ENCODE results near the gene TRAF2.

TRAF2 gene

GRCh38 chr9:136930014-136930413 lies 43.7 kb downstream of the TRAF2 start:
- no peak overlapping the region for H3K4me3 Mint-ChIP-seq
- no peaks in the 10 kb centered on the region for H3K4me1 Mint-ChIP-seq
- peak overlapping the region; percentile 26 for H3K27ac Mint-ChIP-seq
- H3K27me3 Mint-ChIP-seq: no peaks in the 10 kb centered on the region
- no peak for DNase-seq
- peaks cover 22% of the 10 kb centered on the region for H3K36me3 Mint-ChIP-seq
- CTCF ChIA-PET: no interaction called here
- no peaks in the 10 kb centered on the region for H3K9me3 Mint-ChIP-seq

- no peak overlapping the region for H3K27ac Mint-ChIP-seq
- no peaks in the 10 kb centered on the region for H3K27me3 Mint-ChIP-seq
- no peaks in the 10 kb centered on the region for H3K4me1 Mint-ChIP-seq
- DNase-seq: no peak
- H3K9me3 Mint-ChIP-seq: no peaks in the 10 kb centered on the region
- CTCF ChIA-PET: no interaction called here
- H3K4me3 Mint-ChIP-seq: no peak overlapping the region
- H3K36me3 Mint-ChIP-seq: peaks cover 18% of the 10 kb centered on the region
These were observed 45.4 kb downstream of the TRAF2 start for GRCh38 chr9:136931611-136932130.

- peaks cover 19% of the 10 kb centered on the region for H3K36me3 Mint-ChIP-seq
- H3K9me3 Mint-ChIP-seq: no peaks in the 10 kb centered on the region
- no peak for DNase-seq
- H3K4me1 Mint-ChIP-seq: no peaks in the 10 kb centered on the region
- no peak overlapping the region for H3K4me3 Mint-ChIP-seq
- CTCF ChIA-PET: interaction anchor here (0.9 kb wide), 1 partner anchor 8 kb away, joined by 3 read pairs; no protein-coding TSS in a partner anchor
- no peak overlapping the region for H3K27ac Mint-ChIP-seq
- H3K27me3 Mint-ChIP-seq: no peaks in the 10 kb centered on the region
These were observed 48.0 kb downstream of the TRAF2 start for GRCh38 chr9:136934277-136934676.

DNA sequence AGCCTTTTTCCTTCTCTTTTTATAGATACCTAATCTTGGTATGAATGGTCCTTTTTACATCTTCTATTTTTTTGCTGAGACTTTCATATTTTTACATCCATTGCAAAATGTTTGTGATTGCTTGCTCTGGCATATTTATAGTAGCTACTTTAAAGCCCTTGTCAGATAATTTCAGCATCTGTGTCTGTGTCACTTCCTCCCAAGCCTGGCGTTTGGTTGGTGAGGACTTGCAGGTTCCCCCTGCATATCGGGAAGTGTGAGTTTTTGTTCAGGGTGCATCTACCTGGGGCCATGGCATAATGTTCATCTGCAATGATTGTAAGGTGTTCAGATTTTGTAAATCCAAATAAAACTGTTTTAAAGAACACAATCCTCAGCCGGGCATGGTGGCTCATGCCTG lies 49.3 kb downstream of the TRAF2 start:
- CTCF ChIA-PET: no interaction called here
- Mint-ChIP-seq H3K27ac (no peak overlapping the region), H3K27me3 (no peaks in the 10 kb centered on the region), H3K36me3 (peaks cover 17% of the 10 kb centered on the region), H3K4me3 (no peak overlapping the region), H3K9me3 (no peaks in the 10 kb centered on the region), H3K4me1 (no peaks in the 10 kb centered on the region)
- no peak for DNase-seq

DNA sequence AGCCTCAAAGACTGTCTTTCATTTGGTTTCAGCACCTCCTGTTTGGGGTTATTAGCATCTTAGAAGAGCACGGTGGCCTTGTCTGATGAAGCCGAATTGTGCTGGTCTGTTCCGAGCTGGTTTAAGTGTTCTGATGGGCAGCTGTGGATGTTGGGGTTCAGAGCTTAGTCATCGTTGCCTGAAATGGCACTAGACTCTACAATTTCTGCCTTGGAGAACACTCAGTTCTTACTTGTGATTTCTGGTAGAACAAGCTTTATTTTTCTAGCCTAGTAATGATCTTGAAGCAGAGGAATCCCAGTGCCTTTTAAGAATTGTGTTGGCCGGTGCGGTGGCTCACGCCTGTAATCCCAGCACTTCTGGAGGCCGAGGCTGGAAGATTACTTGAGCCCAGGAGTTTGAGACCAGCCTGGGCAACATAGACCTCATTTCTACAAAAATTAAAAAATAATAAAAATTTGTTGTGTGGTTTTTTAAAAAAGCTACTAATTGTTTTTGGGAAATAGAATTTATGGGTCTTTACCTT lies 50.4 kb downstream of the TRAF2 start:
- H3K4me3 Mint-ChIP-seq: no peak overlapping the region
- no peaks in the 10 kb centered on the region for H3K9me3 Mint-ChIP-seq
- no peak for DNase-seq
- no peaks in the 10 kb centered on the region for H3K27me3 Mint-ChIP-seq
- H3K36me3 Mint-ChIP-seq: peaks cover 23% of the 10 kb centered on the region
- H3K27ac Mint-ChIP-seq: peak overlapping the region; percentile 2
- H3K4me1 Mint-ChIP-seq: no peaks in the 10 kb centered on the region
- CTCF ChIA-PET: interaction anchor here (1.0 kb wide), 1 partner anchor 93 kb away, joined by 4 read pairs; no protein-coding TSS in a partner anchor

GRCh38 chr9:136937186-136938001 lies 51.1 kb downstream of the TRAF2 start:
- Mint-ChIP-seq H3K36me3 (peaks cover 22% of the 10 kb centered on the region), H3K4me3 (no peak overlapping the region), H3K9me3 (no peaks in the 10 kb centered on the region), H3K27ac (no peak overlapping the region), H3K4me1 (peaks cover 3% of the 10 kb centered on the region), H3K27me3 (no peaks in the 10 kb centered on the region)
- CTCF ChIA-PET: interaction anchor here (1.0 kb wide), 1 partner anchor 92 kb away, joined by 4 read pairs; no protein-coding TSS in a partner anchor
- DNase-seq: no peak

DNA sequence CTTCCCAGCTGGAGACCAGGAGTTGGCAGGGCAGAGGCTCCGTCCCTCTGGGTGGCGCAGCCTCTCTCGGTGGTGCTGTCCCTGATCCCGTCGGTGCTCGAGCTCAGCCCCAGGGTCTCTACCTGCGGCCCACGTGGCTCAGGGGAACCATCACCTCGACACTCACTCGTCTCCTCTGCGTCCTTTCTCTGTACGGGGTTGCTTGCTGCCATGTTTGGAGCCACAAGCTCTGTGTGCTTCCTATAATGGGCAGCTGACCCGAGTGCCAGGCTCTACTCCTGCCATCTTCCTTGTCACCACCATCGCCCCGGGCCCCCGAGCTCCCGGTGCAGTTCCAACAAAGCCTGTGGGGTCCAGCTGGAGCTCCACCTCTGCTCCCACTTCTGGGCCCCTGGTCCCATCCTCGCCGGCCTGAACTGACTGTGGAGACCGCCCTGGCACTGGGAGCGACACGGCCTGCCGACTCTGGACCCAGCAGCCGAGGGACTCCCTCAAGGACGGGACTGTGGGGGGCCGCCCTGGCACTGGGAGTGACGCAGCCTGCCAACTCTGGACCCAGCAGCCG lies 53.2 kb downstream of the TRAF2 start:
- Mint-ChIP-seq H3K36me3 (peaks cover 22% of the 10 kb centered on the region), H3K27me3 (no peaks in the 10 kb centered on the region), H3K27ac (no peak overlapping the region), H3K9me3 (no peaks in the 10 kb centered on the region), H3K4me1 (peaks cover 10% of the 10 kb centered on the region), H3K4me3 (no peak overlapping the region)
- no peak for DNase-seq
- CTCF ChIA-PET: interaction anchor here (1.3 kb wide), 1 partner anchor 13 kb away, joined by 3 read pairs; no protein-coding TSS in a partner anchor

DNA sequence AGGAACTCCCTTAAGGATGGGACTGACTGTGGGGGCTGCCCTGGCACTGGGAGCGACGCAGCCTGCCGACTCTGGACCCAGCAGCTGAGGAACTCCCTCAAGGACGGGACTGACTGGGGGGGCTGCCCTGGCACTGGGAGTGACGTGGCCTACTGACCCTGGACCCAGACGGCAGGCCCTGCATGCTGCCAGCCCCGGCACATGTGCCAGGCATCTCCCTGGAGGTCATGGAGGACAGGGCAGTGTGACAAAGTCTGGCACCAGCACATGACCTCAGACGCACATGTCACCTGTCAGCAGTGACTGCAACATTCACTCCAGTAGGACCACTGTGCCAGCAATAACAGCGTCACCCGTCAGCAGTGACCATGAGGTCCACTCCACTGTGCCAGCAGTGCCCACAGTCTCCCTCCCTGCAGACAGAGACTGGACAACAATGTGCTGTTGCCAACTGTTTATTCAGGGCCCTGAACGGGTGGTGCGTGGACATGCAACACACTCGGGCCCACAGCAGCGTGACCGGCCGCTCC lies 53.7 kb downstream of the TRAF2 start:
- H3K4me1 Mint-ChIP-seq: peaks cover 15% of the 10 kb centered on the region
- no peaks in the 10 kb centered on the region for H3K27me3 Mint-ChIP-seq
- H3K4me3 Mint-ChIP-seq: no peak overlapping the region
- H3K9me3 Mint-ChIP-seq: no peaks in the 10 kb centered on the region
- no peak overlapping the region for H3K27ac Mint-ChIP-seq
- CTCF ChIA-PET: interaction anchor here (1.3 kb wide), 1 partner anchor 14 kb away, joined by 3 read pairs; no protein-coding TSS in a partner anchor
- H3K36me3 Mint-ChIP-seq: peaks cover 22% of the 10 kb centered on the region
- no peak for DNase-seq

GRCh38 chr9:136940526-136941230 lies 54.4 kb downstream of the TRAF2 start:
- Mint-ChIP-seq H3K27ac (no peak overlapping the region), H3K4me3 (no peak overlapping the region), H3K36me3 (peaks cover 22% of the 10 kb centered on the region), H3K9me3 (no peaks in the 10 kb centered on the region), H3K4me1 (peaks cover 17% of the 10 kb centered on the region), H3K27me3 (no peaks in the 10 kb centered on the region)
- no peak for DNase-seq
- CTCF ChIA-PET: no interaction called here

DNA sequence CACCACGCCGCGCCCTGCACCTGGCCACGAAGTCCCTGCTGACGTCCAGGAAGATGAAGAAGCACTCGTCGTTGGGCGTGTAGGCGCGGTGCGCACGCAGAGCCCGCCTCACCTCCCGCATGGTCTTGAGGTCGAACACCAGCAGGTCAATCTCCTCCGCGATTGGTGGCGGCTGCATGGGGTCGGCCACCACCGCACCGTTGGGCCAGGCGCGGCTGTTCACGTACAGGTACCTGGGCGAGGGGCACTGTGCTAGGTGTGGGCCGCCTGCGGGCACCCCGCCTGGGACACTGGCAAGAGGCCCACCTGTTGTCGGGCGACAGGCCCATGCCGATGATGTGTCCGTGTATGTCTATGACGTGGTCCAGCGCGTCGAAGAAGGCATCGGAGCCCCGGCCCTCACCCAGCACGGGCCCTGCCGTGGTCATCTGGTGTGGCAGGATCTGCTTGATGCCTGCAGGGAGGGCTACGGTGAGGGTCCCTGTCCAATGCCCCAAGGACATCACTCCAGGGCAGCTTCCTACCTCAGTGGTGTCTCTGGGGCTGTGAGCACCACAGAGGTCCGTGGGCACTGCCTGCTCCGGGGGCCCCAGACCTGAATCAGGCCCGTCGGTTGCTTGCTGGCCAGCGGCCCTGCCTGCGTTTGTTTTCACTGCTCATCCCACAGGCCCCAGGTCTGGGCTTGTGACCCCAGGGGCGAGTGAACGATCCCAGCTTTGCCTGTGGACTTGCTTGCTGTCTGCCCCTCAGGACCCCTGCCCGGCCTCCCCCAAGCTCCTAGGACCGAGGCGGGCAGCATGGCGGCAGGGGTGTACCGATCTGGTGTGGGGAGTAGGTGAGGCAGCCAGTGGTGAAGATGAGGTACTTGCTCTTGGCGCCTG lies 55.2 kb downstream of the TRAF2 start:
- no peaks in the 10 kb centered on the region for H3K9me3 Mint-ChIP-seq
- no peak for DNase-seq
- peak overlapping the region; percentile 64 for H3K27ac Mint-ChIP-seq
- CTCF ChIA-PET: no interaction called here
- H3K4me3 Mint-ChIP-seq: no peak overlapping the region
- peaks cover 22% of the 10 kb centered on the region for H3K36me3 Mint-ChIP-seq
- H3K27me3 Mint-ChIP-seq: no peaks in the 10 kb centered on the region
- H3K4me1 Mint-ChIP-seq: peaks cover 17% of the 10 kb centered on the region

DNA sequence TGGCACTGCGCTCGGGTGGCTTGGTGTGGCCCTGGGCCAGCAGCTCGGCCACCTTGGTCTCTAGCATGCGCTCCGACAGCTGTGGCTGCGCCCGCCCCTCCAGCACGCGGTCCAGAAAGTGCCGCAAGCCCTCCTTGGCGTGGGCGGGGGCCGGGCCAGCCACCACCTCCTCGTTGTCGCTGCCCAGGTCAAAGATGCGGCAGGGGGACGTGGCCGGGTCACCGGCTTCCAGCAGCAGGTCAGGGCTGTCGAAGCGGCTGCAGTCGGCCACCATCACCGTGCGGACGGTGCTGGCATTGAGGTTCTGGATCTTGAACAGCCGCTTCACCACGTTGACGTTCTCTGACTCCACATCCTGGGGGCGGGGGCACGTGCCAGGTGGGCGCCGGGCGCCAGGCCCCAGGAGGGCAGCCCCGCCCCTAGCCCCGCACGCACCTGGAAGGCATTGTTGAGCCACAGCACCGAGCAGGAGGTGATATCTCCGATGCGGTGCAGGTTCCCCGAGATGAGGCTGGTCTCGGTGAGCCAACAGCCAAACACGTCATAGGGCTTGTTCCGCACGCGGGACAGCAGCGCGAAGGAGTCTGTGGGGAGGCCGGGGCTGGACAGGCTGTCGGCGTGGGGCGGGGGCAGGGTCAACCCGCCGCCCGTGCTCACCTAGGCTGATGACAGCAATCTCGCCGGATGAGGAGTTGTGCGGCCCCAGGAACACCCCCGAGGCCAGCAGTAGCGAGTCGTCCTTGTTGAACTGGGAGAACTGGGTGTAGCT lies 56.0 kb downstream of the TRAF2 start:
- no peak for DNase-seq
- CTCF ChIA-PET: no interaction called here
- Mint-ChIP-seq H3K4me1 (peaks cover 17% of the 10 kb centered on the region), H3K36me3 (peaks cover 22% of the 10 kb centered on the region), H3K4me3 (peak overlapping the region; percentile 82), H3K27ac (peak overlapping the region; percentile 64), H3K27me3 (no peaks in the 10 kb centered on the region), H3K9me3 (no peaks in the 10 kb centered on the region)

DNA sequence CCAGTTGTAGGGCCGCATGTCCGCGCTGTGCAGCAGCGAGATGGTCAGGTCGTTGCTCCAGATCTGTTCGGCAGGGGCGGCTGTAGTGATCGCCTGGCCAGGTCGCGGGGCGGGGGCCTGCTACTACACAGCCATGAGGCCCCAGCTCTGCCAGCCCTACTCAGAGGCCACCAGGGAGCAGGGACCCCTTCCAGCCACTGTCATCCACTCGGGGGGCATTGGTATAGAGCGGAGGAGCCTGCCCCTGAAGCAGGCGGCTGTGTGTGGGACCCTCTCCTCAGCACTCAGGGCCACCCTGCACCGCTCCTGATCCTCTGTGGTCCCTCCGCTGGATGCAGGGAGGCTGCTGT lies 56.5 kb downstream of the TRAF2 start:
- H3K27ac Mint-ChIP-seq: no peak overlapping the region
- CTCF ChIA-PET: no interaction called here
- peaks cover 17% of the 10 kb centered on the region for H3K4me1 Mint-ChIP-seq
- no peaks in the 10 kb centered on the region for H3K27me3 Mint-ChIP-seq
- peak overlapping the region; percentile 82 for H3K4me3 Mint-ChIP-seq
- no peak for DNase-seq
- H3K36me3 Mint-ChIP-seq: peaks cover 22% of the 10 kb centered on the region
- H3K9me3 Mint-ChIP-seq: no peaks in the 10 kb centered on the region
